ENCODE data around the gene KCNQ4. TPM values are rescaled to one million over a fixed set of nuclear protein-coding genes. Genes with fewer than 3 reads are reported as not detected.

Gene KCNQ4
- total and polyA plus RNA-seq, 2 of the 13 experiments (the other 11 are each of a cell fraction or from before 2014, with no cell fraction given), result 0.02 to 0.09 TPM

- TF ChIP-seq CCDC6 (CRISPR knock-in tag; IDR thresholded peaks at IDR 0.05) (no peak), NAIF1 (CRISPR knock-in tag; IDR thresholded peaks at IDR 0.05; ENCODE audit: borderline replicate concordance) (no peak), MXD4 (CRISPR knock-in tag; IDR thresholded peaks at IDR 0.05) (no peak), ZNF839 (CRISPR knock-in tag; IDR thresholded peaks at IDR 0.05; ENCODE audit: borderline replicate concordance) (no peak), THAP8 (CRISPR knock-in tag; IDR thresholded peaks at IDR 0.05; ENCODE audit: borderline replicate concordance) (no peak), MED13 (CRISPR knock-in tag; IDR thresholded peaks at IDR 0.05) (0 out of 2 replicates have a peak, but pooled peaks have one; percentile 23), SRY (CRISPR knock-in tag; IDR thresholded peaks at IDR 0.05) (no peak), CREM (IDR thresholded peaks at IDR 0.05) (peak; percentile 71), CREM (CRISPR knock-in tag; IDR thresholded peaks at IDR 0.05) (no peak), TBX3 (IDR thresholded peaks at IDR 0.05; ENCODE audit: borderline replicate concordance) (peak; percentile 18; the same call in 1 of the 2 replicates), HNRNPLL (IDR thresholded peaks at IDR 0.05; ENCODE audit: low read depth, low read length, poor library complexity, severe bottlenecking) (no peak), ZNF275 (CRISPR knock-in tag; IDR thresholded peaks at IDR 0.05; ENCODE audit: borderline replicate concordance) (no peak), NCOA1 (CRISPR knock-in tag; IDR thresholded peaks at IDR 0.05) (no peak), SSRP1 (CRISPR knock-in tag; IDR thresholded peaks at IDR 0.05) (peak; percentile 34; the same call in 1 of the 2 replicates), ZNF770 (CRISPR knock-in tag; IDR thresholded peaks at IDR 0.05) (peak; percentile 84), ZNF549 (CRISPR knock-in tag; IDR thresholded peaks at IDR 0.05) (no peak), PRDM15 (CRISPR knock-in tag; IDR thresholded peaks at IDR 0.05) (no peak), AKAP8 (CRISPR knock-in tag; IDR thresholded peaks at IDR 0.05) (no peak), ZNF546 (CRISPR knock-in tag; conservative IDR thresholded peaks at IDR 0.05) (no peak), RNF2 (conservative IDR thresholded peaks at IDR 0.05; ENCODE audit: low read depth) (no peak), FOXA1 (IDR thresholded peaks at IDR 0.05) (no peak), FOXA1 (CRISPR knock-in tag; IDR thresholded peaks at IDR 0.05) (peak; percentile 23; the same call in 1 of the 2 replicates), TCF7 (IDR thresholded peaks at IDR 0.05; ENCODE audit: low read depth) (peak; percentile 11; the same call in 1 of the 2 replicates), ZNF101 (CRISPR knock-in tag; IDR thresholded peaks at IDR 0.05; ENCODE audit: borderline replicate concordance, low read depth) (no peak)
Observed at GRCh38 chr1:40758578-40759343, 24.8 kb upstream of the KCNQ4 start (continued).

All from HepG2 (cell line).